Hepatocyte (in vitro differentiated cells): Measurements from ENCODE around the gene DNAH3.

Source experiments
- CTCF ChIP-seq: fragments of 200-600 bp; sonication (generic); IDR thresholded peaks from 2 replicates; pipeline ENCODE4 v1.5.1; 2016; ENCODE audit warnings: antibody characterized with exemption, mild to moderate bottlenecking; ENCODE audit not compliant: poor library complexity
- EZH2phosphoT487 ChIP-seq: fragments of 200-600 bp; sonication (generic); IDR thresholded peaks from one replicate; pipeline ENCODE4 v1.6.1; 2018; ENCODE audit warnings: antibody characterized with exemption, mild to moderate bottlenecking, low read depth, moderate library complexity; ENCODE audit not compliant: unreplicated experiment, severe bottlenecking

GRCh38 chr16:21075252-21075651 is 75.4 kb downstream of the DNAH3 start:
- TF ChIP-seq CTCF: no peak
- no peak for TF ChIP-seq EZH2phosphoT487
